HG02610 (cell line): ENCODE data around the gene SCN2B.

Experiments used
- ATAC-seq: cut with Tn5 transposase; IDR thresholded peaks from one replicate; pipeline ENCODE4 v1.9.1; 2021; ENCODE audit warnings: mild to moderate bottlenecking, moderate library complexity; ENCODE audit not compliant: unreplicated experiment

SCN2B gene

GRCh38 chr11:118175993-118176777 is at the start of gene SCN2B:
SCN2B (minus strand) TSS chr11:118176639; CDS start chr11:118176431, 208 bp downstream.
- no peak for ATAC-seq

GRCh38 chr11:118224511-118225188 is 48.2 kb upstream of the SCN2B start, which contains the start of gene JAML:
JAML (minus strand) TSS chr11:118225011; CDS start chr11:118214866, 10,145 bp downstream.
- peak; percentile 56 for ATAC-seq

- no peak for ATAC-seq
Measured at GRCh38 chr11:118223992-118224391, 47.6 kb upstream of the SCN2B start.

GRCh38 chr11:118223570-118223969 is 47.1 kb upstream of the SCN2B start:
- ATAC-seq, result no peak

- ATAC-seq, result no peak
Measured at GRCh38 chr11:118222437-118222836, 46.0 kb upstream of the SCN2B start.

GRCh38 chr11:118221419-118221818 is 45.0 kb upstream of the SCN2B start:
- no peak for ATAC-seq

- no peak for ATAC-seq
Measured at GRCh38 chr11:118219732-118220131, 43.3 kb upstream of the SCN2B start.

- no peak for ATAC-seq
Measured at GRCh38 chr11:118219244-118219643, 42.8 kb upstream of the SCN2B start.

- ATAC-seq, result peak; percentile 30
Measured at GRCh38 chr11:118217575-118217974, 41.1 kb upstream of the SCN2B start.

GRCh38 chr11:118216621-118217481 is 40.4 kb upstream of the SCN2B start:
- ATAC-seq, result peak; percentile 73

GRCh38 chr11:118215765-118216164 is 39.3 kb upstream of the SCN2B start:
- ATAC-seq, result no peak

GRCh38 chr11:118215262-118215661 is 38.8 kb upstream of the SCN2B start:
- no peak for ATAC-seq

- ATAC-seq, result no peak
Measured at GRCh38 chr11:118214210-118214914, 37.9 kb upstream of the SCN2B start.

- ATAC-seq, result no peak
Measured at GRCh38 chr11:118213781-118214180, 37.3 kb upstream of the SCN2B start.

GRCh38 chr11:118213201-118213600 is 36.8 kb upstream of the SCN2B start:
- ATAC-seq, result no peak

- no peak for ATAC-seq
Measured at GRCh38 chr11:118212781-118213191, 36.3 kb upstream of the SCN2B start.

GRCh38 chr11:118212131-118212725 is 35.8 kb upstream of the SCN2B start:
- no peak for ATAC-seq

- ATAC-seq, result no peak
Measured at GRCh38 chr11:118211006-118211405, 34.6 kb upstream of the SCN2B start.

- no peak for ATAC-seq
Measured at GRCh38 chr11:118210323-118210722, 33.9 kb upstream of the SCN2B start.

GRCh38 chr11:118209033-118209432 is 32.6 kb upstream of the SCN2B start:
- no peak for ATAC-seq
